OCI-LY7 (cell line): ENCODE measurements around the gene NTN4. TPM values are rescaled to one million over a fixed set of nuclear protein-coding genes. Genes with fewer than 3 reads are reported as not detected.
"Not testable (repeated sequence)": the region's sequence is repeated elsewhere in the genome, so short reads cannot be mapped to it uniquely, and the experiment has no call there.

Source experiments
- BruUV-seq: library from RNA; stranded (reverse); fragments of 400-500 nt; replicated peaks from 2 replicates; lab custom pipeline; 2021; lab: Mats Ljungman, UMichigan
- CTCF ChIA-PET: fragments of 300-600 bp; sonication (Branson Sonifier 250); formaldehyde crosslinking; loops from one replicate; lab custom pipeline; 2022; ENCODE audit warnings: antibody characterized with exemption; ENCODE audit not compliant: unreplicated experiment; lab: Charles Lee
- POLR2A ChIA-PET: fragments of 300-600 bp; sonication (Branson Sonifier 250); formaldehyde crosslinking; loops from one replicate; lab custom pipeline; 2022; ENCODE audit warnings: antibody characterized with exemption; lab: Charles Lee
- DNase-seq: peaks from one replicate; pipeline ENCODE4 v3.0.0-alpha.2; 2015; ENCODE audit warnings: low spot score
- H2AFZ ChIP-seq: fragments of 200-600 bp; sonication (generic), shearing (Covaris generic); 2 replicates; pipeline ENCODE4 v1.6.1; 2014; ENCODE audit warnings: mild to moderate bottlenecking, antibody characterized with exemption, low read length, moderate library complexity
- H3K27ac ChIP-seq: fragments of 200-600 bp; sonication (generic); 2 replicates; pipeline ENCODE4 v1.5.1; 2014; ENCODE audit warnings: mixed run types, low read depth, mild to moderate bottlenecking, moderate library complexity, low read length, inconsistent platforms; ENCODE audit not compliant: poor library complexity, severe bottlenecking
- H3K36me3 ChIP-seq: fragments of 200-600 bp; sonication (generic); 2 replicates; pipeline ENCODE4 v1.6.1; 2014; ENCODE audit warnings: mild to moderate bottlenecking, antibody characterized with exemption, low read length, moderate library complexity, mixed read lengths; ENCODE audit not compliant: insufficient read depth
- H3K4me1 ChIP-seq: fragments of 200-600 bp; sonication (generic); 2 replicates; pipeline ENCODE4 v1.5.1; 2014; ENCODE audit warnings: mild to moderate bottlenecking, low read length; ENCODE audit not compliant: insufficient read depth, poor library complexity, severe bottlenecking
- H3K4me2 ChIP-seq: fragments of 200-600 bp; sonication (generic); 2 replicates; pipeline ENCODE4 v1.6.1; 2014; ENCODE audit warnings: mild to moderate bottlenecking, low read length
- H3K4me3 ChIP-seq: fragments of 200-600 bp; sonication (generic); 2 replicates; pipeline ENCODE4 v1.5.1; 2014; ENCODE audit warnings: mild to moderate bottlenecking, low read depth, low read length; ENCODE audit not compliant: poor library complexity, severe bottlenecking
- H3K79me2 ChIP-seq: fragments of 200-600 bp; sonication (generic); 2 replicates; pipeline ENCODE4 v1.6.1; 2016; ENCODE audit warnings: low read depth, mild to moderate bottlenecking, low read length, moderate library complexity, mixed read lengths; ENCODE audit not compliant: insufficient read depth
- H3K9me2 ChIP-seq: fragments of 200-600 bp; sonication (generic); 2 replicates; pipeline ENCODE4 v1.6.1; 2016; ENCODE audit warnings: mild to moderate bottlenecking, low read length, mixed read lengths; ENCODE audit not compliant: insufficient read depth
- H3K9me3 ChIP-seq: fragments of 200-600 bp; sonication (generic); 2 replicates; pipeline ENCODE4 v1.6.1; 2014; ENCODE audit warnings: mild to moderate bottlenecking, mixed run types, low read length, mixed read lengths
- H4K20me1 ChIP-seq: fragments of 200-600 bp; sonication (generic); 2 replicates; pipeline ENCODE4 v1.6.1; 2014; ENCODE audit warnings: mild to moderate bottlenecking, antibody characterized with exemption, low read length, moderate library complexity, mixed read lengths; ENCODE audit not compliant: insufficient read depth
- EZH2phosphoT487 ChIP-seq: fragments of 200-600 bp; sonication (generic); IDR thresholded peaks from 2 replicates; pipeline ENCODE4 v1.6.1; 2018; ENCODE audit warnings: low read depth, borderline replicate concordance, mild to moderate bottlenecking, mixed run types, antibody characterized with exemption, low read length, moderate library complexity, mixed read lengths
- intact Hi-C: fragments of 100-400 bp; cut with micrococcal nuclease; formaldehyde crosslinking; loops from one replicate; pipeline ENCODE4 v1.10.0; 2022; ENCODE audit not compliant: unreplicated experiment
- total RNA-seq, 2 experiments: library from RNA; depleted of rRNA in 1 of 2; stranded (reverse); fragments of >200 nt in 1 of 2; shearing (Covaris generic) in 1 of 2; gene quantifications; 2 replicates each; pipeline ENCODE4 v1.2.3, GENCODE V29; 2014 to 2022
- TF ChIP-seq, protein P1 (sequence below): fragments of 200-600 bp; sonication (generic); conservative IDR thresholded peaks from 2 replicates; pipeline ENCODE4 v1.5.1; 2014; ENCODE audit warnings: mild to moderate bottlenecking, antibody characterized with exemption, low read length, moderate library complexity, mixed read lengths

The NTN4 gene
- total RNA-seq, 2 experiments from 2014 or later = not detected

DNA sequence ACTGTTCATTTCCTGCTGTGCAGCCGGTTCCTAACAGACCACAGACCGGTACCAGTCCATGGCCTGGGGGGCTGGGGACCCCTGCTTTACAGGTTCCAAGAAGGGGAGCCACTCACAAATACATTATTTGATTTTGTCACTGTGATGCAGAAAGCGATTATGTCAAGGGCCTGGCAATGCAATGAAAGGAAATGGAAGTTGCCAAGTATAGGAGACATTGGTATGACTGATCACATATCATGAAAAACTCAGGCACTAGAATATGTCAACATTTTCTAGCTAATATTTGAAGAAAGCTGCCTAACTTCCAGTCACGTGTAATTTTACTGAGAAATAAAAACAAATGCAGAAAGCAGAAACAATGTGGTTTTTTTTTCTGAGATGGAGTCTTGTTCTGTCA lies 170.4 kb downstream of the NTN4 start:
- Histone ChIP-seq H3K27ac (no peak overlapping the region), H2AFZ (no peak overlapping the region), H3K4me3 (no peak overlapping the region), H3K9me2 (no peaks in the 10 kb centered on the region), H4K20me1 (no peaks in the 10 kb centered on the region), H3K4me2 (no peak overlapping the region), H3K9me3 (no peaks in the 10 kb centered on the region), H3K4me1 (no peaks in the 10 kb centered on the region), H3K79me2 (no peaks in the 10 kb centered on the region), H3K36me3 (no peaks in the 10 kb centered on the region)
- no TSS peak for BruUV-seq
- ChIA-PET POLR2A (interaction anchor here (0.6 kb wide), 1 partner anchor 31 kb away, joined by 4 read pairs; no protein-coding TSS in a partner anchor), CTCF (no interaction called here)
- TF ChIP-seq EZH2phosphoT487 = no peak
- intact Hi-C loops = loop anchor here (10.0 kb wide), 1 partner anchor 375 kb away; the partner anchor contains the start of gene HAL
- DNase-seq = no peak

DNA sequence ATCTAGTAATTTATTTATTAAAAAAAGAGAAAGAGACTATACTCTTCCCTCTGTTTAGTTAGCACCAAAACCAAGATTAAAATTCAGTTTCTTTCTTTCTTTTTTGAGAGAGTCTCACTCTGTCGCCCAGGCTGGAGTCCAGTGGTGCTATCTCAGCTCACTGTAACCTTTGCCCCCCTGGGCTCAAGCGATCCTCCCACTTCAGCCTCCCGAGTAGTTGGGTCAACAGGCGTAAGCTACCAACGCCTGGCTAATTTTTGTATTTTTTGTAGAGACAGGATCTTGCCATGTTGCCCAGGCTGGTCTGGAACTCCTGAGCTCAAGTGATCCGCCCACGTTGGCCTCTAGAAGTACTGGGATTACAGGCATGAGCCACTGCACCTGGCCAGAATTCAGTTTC lies 174.1 kb downstream of the NTN4 start:
- BruUV-seq, H3K27ac ChIP-seq, H3K36me3 ChIP-seq, H3K9me3 ChIP-seq, DNase-seq, H3K79me2 ChIP-seq, H3K4me1 ChIP-seq, intact Hi-C loops, H3K4me3 ChIP-seq, POLR2A ChIA-PET, H4K20me1 ChIP-seq, H3K9me2 ChIP-seq, H2AFZ ChIP-seq, H3K4me2 ChIP-seq: not testable (repeated sequence)
- CTCF ChIA-PET = interaction anchor here (0.5 kb wide), 1 partner anchor 8 kb away, joined by 3 read pairs; no protein-coding TSS in a partner anchor

DNA sequence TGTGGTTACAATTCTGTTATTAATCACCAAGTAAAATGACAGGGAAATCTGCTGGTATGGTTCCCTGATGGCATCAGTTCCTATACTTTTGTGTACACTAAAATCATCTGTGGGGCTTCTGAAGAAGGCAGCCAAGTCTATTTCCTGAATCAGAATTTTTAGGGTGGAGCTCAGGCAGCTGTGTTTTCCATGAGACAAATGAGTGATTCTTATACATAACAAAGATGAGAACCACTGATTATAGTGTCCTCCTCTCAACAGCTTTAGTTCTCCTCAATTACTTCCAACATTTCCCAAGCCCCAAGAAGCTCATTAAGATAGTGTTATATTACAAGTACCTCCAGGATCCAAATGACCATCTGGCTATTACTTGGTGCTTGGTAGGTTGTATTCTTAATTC lies 174.8 kb downstream of the NTN4 start:
- no peak overlapping the region for H3K4me2 ChIP-seq
- BruUV-seq = no TSS peak
- no peaks in the 10 kb centered on the region for H3K79me2 ChIP-seq
- H3K36me3 ChIP-seq = no peaks in the 10 kb centered on the region
- H3K4me3 ChIP-seq = no peak overlapping the region
- H3K9me3 ChIP-seq = no peaks in the 10 kb centered on the region
- CTCF ChIA-PET = no interaction called here
- no peak overlapping the region for H3K27ac ChIP-seq
- H3K4me1 ChIP-seq = no peaks in the 10 kb centered on the region
- H3K9me2 ChIP-seq = no peaks in the 10 kb centered on the region
- POLR2A ChIA-PET = interaction anchor here (0.6 to 1.2 kb wide), 3 partner anchors 14 to 792 kb away, joined by 3 read pairs; no protein-coding TSS in a partner anchor
- intact Hi-C loops = no loop called here
- TF ChIP-seq EZH2phosphoT487 = no peak
- TF ChIP-seq, protein P1, sequence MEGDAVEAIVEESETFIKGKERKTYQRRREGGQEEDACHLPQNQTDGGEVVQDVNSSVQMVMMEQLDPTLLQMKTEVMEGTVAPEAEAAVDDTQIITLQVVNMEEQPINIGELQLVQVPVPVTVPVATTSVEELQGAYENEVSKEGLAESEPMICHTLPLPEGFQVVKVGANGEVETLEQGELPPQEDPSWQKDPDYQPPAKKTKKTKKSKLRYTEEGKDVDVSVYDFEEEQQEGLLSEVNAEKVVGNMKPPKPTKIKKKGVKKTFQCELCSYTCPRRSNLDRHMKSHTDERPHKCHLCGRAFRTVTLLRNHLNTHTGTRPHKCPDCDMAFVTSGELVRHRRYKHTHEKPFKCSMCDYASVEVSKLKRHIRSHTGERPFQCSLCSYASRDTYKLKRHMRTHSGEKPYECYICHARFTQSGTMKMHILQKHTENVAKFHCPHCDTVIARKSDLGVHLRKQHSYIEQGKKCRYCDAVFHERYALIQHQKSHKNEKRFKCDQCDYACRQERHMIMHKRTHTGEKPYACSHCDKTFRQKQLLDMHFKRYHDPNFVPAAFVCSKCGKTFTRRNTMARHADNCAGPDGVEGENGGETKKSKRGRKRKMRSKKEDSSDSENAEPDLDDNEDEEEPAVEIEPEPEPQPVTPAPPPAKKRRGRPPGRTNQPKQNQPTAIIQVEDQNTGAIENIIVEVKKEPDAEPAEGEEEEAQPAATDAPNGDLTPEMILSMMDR = no peak
- DNase-seq = no peak
- no peaks in the 10 kb centered on the region for H4K20me1 ChIP-seq
- H2AFZ ChIP-seq = no peak overlapping the region
